PC-3 (cell line): ENCODE results near the gene NRG3. TPM values are rescaled to one million over a fixed set of nuclear protein-coding genes. Genes with fewer than 3 reads are reported as not detected.

Experiments used
- ATAC-seq: fragments of 200-7000 bp; cut with Tn5 transposase; 2 replicates; pipeline ENCODE4 v1.9.1; 2020; ENCODE audit warnings: mild to moderate bottlenecking, moderate library complexity
- BruUV-seq: library from RNA; stranded (reverse); fragments of 400-500 nt; replicated peaks from 2 replicates; lab custom pipeline; 2021; lab: Mats Ljungman, UMichigan
- CTCF ChIA-PET: fragments of 300-600 bp; sonication (Branson Sonifier 250); formaldehyde crosslinking; loops from one replicate; lab custom pipeline; 2022; ENCODE audit warnings: antibody characterized with exemption; lab: Charles Lee
- POLR2A ChIA-PET: fragments of 300-600 bp; sonication (Branson Sonifier 250); formaldehyde crosslinking; loops from one replicate; lab custom pipeline; 2022; ENCODE audit warnings: antibody characterized with exemption; ENCODE audit not compliant: unreplicated experiment; lab: Charles Lee
- DNase-seq: peaks from one replicate; pipeline ENCODE4 v3.0.0-alpha.2; 2015
- H2AFZ ChIP-seq: fragments of 300-600 bp; sonication (generic); 2 replicates; pipeline ENCODE4 v1.6.0; 2016; ENCODE audit warnings: antibody characterized with exemption, low read length
- H3F3A ChIP-seq: fragments of 300-600 bp; sonication (generic); one replicate; pipeline ENCODE4 v1.6.0; 2017; ENCODE audit warnings: antibody characterized with exemption, low read length, control low read depth, mild to moderate bottlenecking; ENCODE audit not compliant: unreplicated experiment
- H3K27ac ChIP-seq: fragments of 300-600 bp; sonication (generic); 2 replicates; pipeline ENCODE4 v1.5.1; 2016; ENCODE audit warnings: mild to moderate bottlenecking, low read length
- H3K27me3 ChIP-seq: fragments of 300-600 bp; sonication (generic); 2 replicates; pipeline ENCODE4 v1.6.1; 2016; ENCODE audit warnings: low read length, mixed read lengths
- H3K36me3 ChIP-seq: fragments of 300-600 bp; sonication (generic); 2 replicates; pipeline ENCODE4 v1.6.1; 2016; ENCODE audit warnings: low read depth, mixed run types, low read length, mixed read lengths
- H3K4me1 ChIP-seq: fragments of 300-600 bp; sonication (generic); 2 replicates; pipeline ENCODE4 v1.5.1; 2016; ENCODE audit warnings: low read length; ENCODE audit not compliant: insufficient read depth
- H3K4me2 ChIP-seq: fragments of 300-600 bp; sonication (generic); 2 replicates; pipeline ENCODE4 v1.6.0; 2016; ENCODE audit warnings: low read length
- H3K4me3 ChIP-seq: fragments of 300-600 bp; sonication (generic); 2 replicates; pipeline ENCODE4 v1.5.1; 2016; ENCODE audit warnings: mild to moderate bottlenecking, low read length, mixed read lengths
- H3K79me2 ChIP-seq: fragments of 300-600 bp; sonication (generic); 2 replicates; pipeline ENCODE4 v1.6.1; 2017; ENCODE audit warnings: low read length, mixed read lengths
- H3K9ac ChIP-seq: fragments of 300-600 bp; sonication (generic); 2 replicates; pipeline ENCODE4 v1.6.0; 2016; ENCODE audit warnings: mild to moderate bottlenecking, low read length
- H3K9me2 ChIP-seq: fragments of 300-600 bp; sonication (generic); replicated peaks from 2 replicates; pipeline ENCODE4 v1.6.1; 2016; ENCODE audit warnings: mixed run types, low read length, mixed read lengths
- H3K9me3 ChIP-seq: fragments of 300-600 bp; sonication (generic); 2 replicates; pipeline ENCODE4 v1.6.1; 2016; ENCODE audit warnings: low read length, mixed read lengths
- H4K20me1 ChIP-seq: fragments of 300-600 bp; sonication (generic); 2 replicates; pipeline ENCODE4 v1.6.1; 2016; ENCODE audit warnings: low read length, mixed read lengths
- CTCF ChIP-seq: fragments of 300-600 bp; sonication (generic); conservative IDR thresholded peaks from 2 replicates; pipeline ENCODE4 v1.5.1; 2017; ENCODE audit warnings: antibody characterized with exemption, low read depth, mild to moderate bottlenecking, low read length
- EZH2 ChIP-seq: fragments of 300-600 bp; sonication (generic); IDR thresholded peaks from one replicate; pipeline ENCODE4 v1.6.1; 2017; ENCODE audit warnings: antibody characterized with exemption, mild to moderate bottlenecking, low read length; ENCODE audit not compliant: unreplicated experiment
- EZH2phosphoT487 ChIP-seq: fragments of 300-600 bp; sonication (generic); IDR thresholded peaks from 2 replicates; pipeline ENCODE4 v1.6.1; 2018; ENCODE audit warnings: mild to moderate bottlenecking, antibody characterized with exemption, low read length, borderline replicate concordance
- intact Hi-C: fragments of 100-400 bp; cut with micrococcal nuclease; formaldehyde crosslinking; loops from 2 replicates; pipeline ENCODE4 v1.9.0; 2023
- total RNA-seq: library from RNA; depleted of rRNA; stranded (reverse); fragments of >200 nt; gene quantifications from 2 replicates; pipeline ENCODE4 v1.2.3, GENCODE V29; 2014

NRG3 gene
- total RNA-seq, 1 experiment from 2014 or later, result not detected

- TF ChIP-seq EZH2phosphoT487 (no peak), CTCF (no peak), EZH2 (no peak)
- no TSS peak for BruUV-seq
- Histone ChIP-seq H3K4me1 (no peaks in the 10 kb centered on the region), H3K27me3 (no peaks in the 10 kb centered on the region), H3K27ac (no peak overlapping the region), H3K36me3 (no peaks in the 10 kb centered on the region), H4K20me1 (no peaks in the 10 kb centered on the region), H3K9me3 (no peaks in the 10 kb centered on the region), H3K4me3 (no peak overlapping the region), H3K9ac (no peak overlapping the region), H3F3A (no peaks in the 10 kb centered on the region), H3K79me2 (no peaks in the 10 kb centered on the region), H3K9me2 (no peaks in the 10 kb centered on the region), H2AFZ (no peak overlapping the region), H3K4me2 (no peak overlapping the region)
- ChIA-PET POLR2A (no interaction called here), CTCF (no interaction called here)
- no peak for DNase-seq
- ATAC-seq, result no peak
- intact Hi-C loops, result no loop called here
Observed at GRCh38 chr10:82625512-82626189, 750.7 kb downstream of the NRG3 start.

GRCh38 chr10:82628373-82628772 is 753.4 kb downstream of the NRG3 start:
- H3K4me3 ChIP-seq, result no peak overlapping the region
- no peaks in the 10 kb centered on the region for H3K4me1 ChIP-seq
- no peaks in the 10 kb centered on the region for H3K36me3 ChIP-seq
- no peaks in the 10 kb centered on the region for H3K9me2 ChIP-seq
- H3F3A ChIP-seq, result no peaks in the 10 kb centered on the region
- H3K4me2 ChIP-seq, result no peak overlapping the region
- no peaks in the 10 kb centered on the region for H4K20me1 ChIP-seq
- intact Hi-C loops, result no loop called here
- TF ChIP-seq CTCF (no peak), EZH2phosphoT487 (no peak), EZH2 (no peak)
- H2AFZ ChIP-seq, result no peak overlapping the region
- no peaks in the 10 kb centered on the region for H3K79me2 ChIP-seq
- no peaks in the 10 kb centered on the region for H3K27me3 ChIP-seq
- DNase-seq, result no peak
- no TSS peak for BruUV-seq
- no peak for ATAC-seq
- ChIA-PET POLR2A (no interaction called here), CTCF (no interaction called here)
- H3K9me3 ChIP-seq, result no peaks in the 10 kb centered on the region
- no peak overlapping the region for H3K9ac ChIP-seq
- no peak overlapping the region for H3K27ac ChIP-seq

- no peaks in the 10 kb centered on the region for H3K4me1 ChIP-seq
- DNase-seq (no peak), ATAC-seq (no peak)
- no peaks in the 10 kb centered on the region for H3K27me3 ChIP-seq
- H3K4me2 ChIP-seq, result no peak overlapping the region
- no peaks in the 10 kb centered on the region for H4K20me1 ChIP-seq
- CTCF ChIA-PET, result no interaction called here
- H3K27ac ChIP-seq, result no peak overlapping the region
- H3K79me2 ChIP-seq, result no peaks in the 10 kb centered on the region
- H3K9me3 ChIP-seq, result no peaks in the 10 kb centered on the region
- TF ChIP-seq EZH2phosphoT487, result no peak
- no peak for TF ChIP-seq CTCF
- TF ChIP-seq EZH2, result no peak
- no peaks in the 10 kb centered on the region for H3K36me3 ChIP-seq
- no peak overlapping the region for H3K4me3 ChIP-seq
- H2AFZ ChIP-seq, result no peak overlapping the region
- POLR2A ChIA-PET, result no interaction called here
- BruUV-seq, result no TSS peak
- intact Hi-C loops, result no loop called here
- H3K9ac ChIP-seq, result no peak overlapping the region
- no peaks in the 10 kb centered on the region for H3K9me2 ChIP-seq
- no peaks in the 10 kb centered on the region for H3F3A ChIP-seq
Observed at GRCh38 chr10:82643076-82643475, 768.1 kb downstream of the NRG3 start.
